HepG2 (cell line): Measurements from ENCODE around the gene FAM83C. TPM values are rescaled to one million over a fixed set of nuclear protein-coding genes. Genes with fewer than 3 reads are reported as not detected.

Experiments used
- DNMT1 ChIP-seq: sonication (generic); formaldehyde crosslinking; IDR thresholded peaks from 2 replicates; pipeline ENCODE4 v1.5.1; 2020; ENCODE audit warnings: mild to moderate bottlenecking, missing genetic modification reagents
- FOXC1 ChIP-seq: sonication (generic); formaldehyde crosslinking; IDR thresholded peaks from 2 replicates; pipeline ENCODE4 v1.8.0; 2022; ENCODE audit warnings: mild to moderate bottlenecking, missing genetic modification reagents, borderline replicate concordance
- KDM4B ChIP-seq: sonication (generic); formaldehyde crosslinking; IDR thresholded peaks from 2 replicates; pipeline ENCODE4 v1.4.0; 2020; ENCODE audit warnings: missing genetic modification reagents
- NONO ChIP-seq, 2 experiments: fragments of 450-650 bp in 1 of 2; sonication (generic) in 1 of 2; formaldehyde crosslinking in 1 of 2; IDR thresholded peaks in 1 of 2; conservative IDR thresholded peaks in 1 of 2; 2 replicates each; pipeline versions ENCODE4 v1.6.1 to v1.8.0; 2017 to 2022; ENCODE audit warnings: mild to moderate bottlenecking in 1 of 2, missing genetic modification reagents in 1 of 2, moderate library complexity in 1 of 2
- NPAS2 ChIP-seq: sonication (generic); formaldehyde crosslinking; IDR thresholded peaks from 2 replicates; pipeline ENCODE4 v1.8.0; 2022; ENCODE audit warnings: mild to moderate bottlenecking, missing genetic modification reagents, borderline replicate concordance
- SALL2 ChIP-seq: sonication (generic); formaldehyde crosslinking; IDR thresholded peaks from 2 replicates; pipeline ENCODE4 v1.8.1; 2023; ENCODE audit warnings: mild to moderate bottlenecking, missing genetic modification reagents, inconsistent platforms
- ZFY ChIP-seq: sonication (generic); formaldehyde crosslinking; IDR thresholded peaks from 2 replicates; pipeline ENCODE4 v1.4.0; 2020; ENCODE audit warnings: missing genetic modification reagents
- ZNF143 ChIP-seq: sonication (generic); formaldehyde crosslinking; IDR thresholded peaks from 2 replicates; pipeline ENCODE4 v1.4.0; 2020; ENCODE audit warnings: missing genetic modification reagents
- ZNF234 ChIP-seq: sonication (generic); formaldehyde crosslinking; conservative IDR thresholded peaks from 2 replicates; pipeline ENCODE4 v1.5.1; 2020; ENCODE audit warnings: mild to moderate bottlenecking, missing genetic modification reagents
- ZNF558 ChIP-seq: sonication (generic); formaldehyde crosslinking; IDR thresholded peaks from 2 replicates; pipeline ENCODE4 v1.9.0; 2022; ENCODE audit warnings: mild to moderate bottlenecking, missing genetic modification reagents, borderline replicate concordance
- polyA plus RNA-seq, 8 experiments: library from polyadenylated mRNA; depleted of rRNA in 3 of 8; stranded (reverse) in 7 of 8; unstranded in 1 of 8; fragments of >200 nt; fragmentation: Illumina TruSeq in 4 of 8; extraction: Trizol in 4 of 8; gene quantifications; 2 replicates each; pipeline versions ENCODE4 v1.2.1 to v1.2.3, GENCODE V29; 2011 to 2016; ENCODE audit warnings: low read depth in 4 of 8, missing spikeins in 1 of 8, mixed read lengths in 1 of 8; ENCODE audit not compliant: insufficient read depth in 1 of 8
- total RNA-seq, 5 experiments: library from RNA; depleted of rRNA; stranded (reverse); fragments of >200 nt; fragmentation: Illumina TruSeq; extraction: Trizol; gene quantifications; 2 replicates each; pipeline ENCODE4 v1.2.3, GENCODE V29; 2016; ENCODE audit warnings: low read depth in 1 of 5
- TF ChIP-seq, protein P1 (sequence below): sonication (generic); formaldehyde crosslinking; IDR thresholded peaks from 2 replicates; pipeline ENCODE4 v1.8.1; 2023; ENCODE audit warnings: mild to moderate bottlenecking, moderate library complexity, missing genetic modification reagents
- TF ChIP-seq, protein P2 (sequence below): IDR thresholded peaks from 2 replicates; pipeline ENCODE4 v1.6.1; 2012; ENCODE audit warnings: low read length, improper control_type of control experiment
- TF ChIP-seq, protein P3 (sequence below): IDR thresholded peaks from 2 replicates; pipeline ENCODE4 v1.6.1; 2016; ENCODE audit warnings: low read depth, missing genetic modification reagents, missing compliant biosample characterization
- TF ChIP-seq, protein P4 (sequence below): IDR thresholded peaks from 2 replicates; pipeline ENCODE4 v1.6.1; 2016; ENCODE audit warnings: mild to moderate bottlenecking
- TF ChIP-seq, protein P5 (sequence below): sonication (generic); formaldehyde crosslinking; IDR thresholded peaks from 2 replicates; pipeline ENCODE4 v1.5.0; 2020; ENCODE audit warnings: missing genetic modification reagents

FAM83C gene
- total and polyA plus RNA-seq, 2 of the 13 experiments (the other 11 are each of a cell fraction or from before 2014, with no cell fraction given), result 0.04 TPM; not detected in 1

DNA sequence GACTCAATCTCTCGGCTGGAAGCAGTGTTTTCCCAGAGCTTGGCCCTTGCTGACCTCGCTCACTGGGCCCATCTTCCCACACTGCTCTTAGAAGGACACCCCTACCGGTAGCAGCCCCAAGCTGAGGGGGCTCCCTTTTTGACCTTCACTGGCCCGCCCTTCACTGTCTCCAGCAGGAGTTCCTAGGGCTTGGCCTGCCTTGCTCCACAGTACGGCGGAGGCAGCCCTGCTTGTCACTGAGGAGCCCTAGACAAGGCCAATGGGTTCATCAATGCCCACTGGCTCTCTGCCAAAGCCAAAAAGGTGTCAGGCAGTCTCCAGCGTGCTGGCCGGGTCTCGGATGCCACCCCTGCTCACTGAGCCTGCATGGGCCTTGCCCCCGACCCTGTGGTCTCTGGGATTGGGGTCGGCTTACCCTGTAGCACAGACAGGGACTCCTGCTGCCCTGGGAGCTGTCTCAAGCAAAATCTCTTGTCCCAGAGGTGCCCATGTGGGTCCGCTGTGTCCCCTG, 16.4 kb downstream of the FAM83C start (continued):
- TF ChIP-seq, protein P1, sequence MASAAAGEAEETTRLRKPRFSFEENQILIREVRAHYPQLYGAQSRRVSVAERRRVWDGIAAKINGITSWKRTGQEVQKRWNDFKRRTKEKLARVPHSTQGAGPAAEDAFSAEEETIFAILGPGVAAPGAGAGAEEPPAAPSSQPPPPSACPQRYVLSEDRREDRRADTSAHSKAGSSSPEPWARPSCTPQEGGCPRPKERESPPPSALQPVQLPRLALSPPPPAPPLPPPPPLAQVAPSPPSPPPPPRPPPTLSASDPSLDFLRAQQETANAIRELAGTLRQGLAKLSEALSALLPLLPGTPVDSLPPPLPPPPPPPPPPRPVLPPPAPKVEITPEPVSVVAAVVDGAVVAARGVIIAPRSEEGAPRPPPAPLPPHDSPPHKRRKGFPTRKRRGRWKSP, result no peak
- TF ChIP-seq ZFY (CRISPR knock-in tag) (no peak), SALL2 (CRISPR knock-in tag) (peak; percentile 48; the same call in 1 of the 2 replicates), FOXC1 (no peak), DNMT1 (CRISPR knock-in tag) (0 out of 2 replicates have a peak, but pooled peaks have one; percentile 14), NONO (IDR thresholded peaks at IDR 0.05) (no peak), NONO (CRISPR knock-in tag; conservative IDR thresholded peaks at IDR 0.05) (no peak), KDM4B (CRISPR knock-in tag) (no peak), ZNF143 (CRISPR knock-in tag) (peak; percentile 14; the same call in 1 of the 2 replicates), ZNF558 (CRISPR knock-in tag) (no peak), ZNF234 (CRISPR knock-in tag) (no peak), NPAS2 (no peak)
- TF ChIP-seq, protein P2, sequence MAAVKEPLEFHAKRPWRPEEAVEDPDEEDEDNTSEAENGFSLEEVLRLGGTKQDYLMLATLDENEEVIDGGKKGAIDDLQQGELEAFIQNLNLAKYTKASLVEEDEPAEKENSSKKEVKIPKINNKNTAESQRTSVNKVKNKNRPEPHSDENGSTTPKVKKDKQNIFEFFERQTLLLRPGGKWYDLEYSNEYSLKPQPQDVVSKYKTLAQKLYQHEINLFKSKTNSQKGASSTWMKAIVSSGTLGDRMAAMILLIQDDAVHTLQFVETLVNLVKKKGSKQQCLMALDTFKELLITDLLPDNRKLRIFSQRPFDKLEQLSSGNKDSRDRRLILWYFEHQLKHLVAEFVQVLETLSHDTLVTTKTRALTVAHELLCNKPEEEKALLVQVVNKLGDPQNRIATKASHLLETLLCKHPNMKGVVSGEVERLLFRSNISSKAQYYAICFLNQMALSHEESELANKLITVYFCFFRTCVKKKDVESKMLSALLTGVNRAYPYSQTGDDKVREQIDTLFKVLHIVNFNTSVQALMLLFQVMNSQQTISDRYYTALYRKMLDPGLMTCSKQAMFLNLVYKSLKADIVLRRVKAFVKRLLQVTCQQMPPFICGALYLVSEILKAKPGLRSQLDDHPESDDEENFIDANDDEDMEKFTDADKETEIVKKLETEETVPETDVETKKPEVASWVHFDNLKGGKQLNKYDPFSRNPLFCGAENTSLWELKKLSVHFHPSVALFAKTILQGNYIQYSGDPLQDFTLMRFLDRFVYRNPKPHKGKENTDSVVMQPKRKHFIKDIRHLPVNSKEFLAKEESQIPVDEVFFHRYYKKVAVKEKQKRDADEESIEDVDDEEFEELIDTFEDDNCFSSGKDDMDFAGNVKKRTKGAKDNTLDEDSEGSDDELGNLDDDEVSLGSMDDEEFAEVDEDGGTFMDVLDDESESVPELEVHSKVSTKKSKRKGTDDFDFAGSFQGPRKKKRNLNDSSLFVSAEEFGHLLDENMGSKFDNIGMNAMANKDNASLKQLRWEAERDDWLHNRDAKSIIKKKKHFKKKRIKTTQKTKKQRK, result no peak
- TF ChIP-seq, protein P3, sequence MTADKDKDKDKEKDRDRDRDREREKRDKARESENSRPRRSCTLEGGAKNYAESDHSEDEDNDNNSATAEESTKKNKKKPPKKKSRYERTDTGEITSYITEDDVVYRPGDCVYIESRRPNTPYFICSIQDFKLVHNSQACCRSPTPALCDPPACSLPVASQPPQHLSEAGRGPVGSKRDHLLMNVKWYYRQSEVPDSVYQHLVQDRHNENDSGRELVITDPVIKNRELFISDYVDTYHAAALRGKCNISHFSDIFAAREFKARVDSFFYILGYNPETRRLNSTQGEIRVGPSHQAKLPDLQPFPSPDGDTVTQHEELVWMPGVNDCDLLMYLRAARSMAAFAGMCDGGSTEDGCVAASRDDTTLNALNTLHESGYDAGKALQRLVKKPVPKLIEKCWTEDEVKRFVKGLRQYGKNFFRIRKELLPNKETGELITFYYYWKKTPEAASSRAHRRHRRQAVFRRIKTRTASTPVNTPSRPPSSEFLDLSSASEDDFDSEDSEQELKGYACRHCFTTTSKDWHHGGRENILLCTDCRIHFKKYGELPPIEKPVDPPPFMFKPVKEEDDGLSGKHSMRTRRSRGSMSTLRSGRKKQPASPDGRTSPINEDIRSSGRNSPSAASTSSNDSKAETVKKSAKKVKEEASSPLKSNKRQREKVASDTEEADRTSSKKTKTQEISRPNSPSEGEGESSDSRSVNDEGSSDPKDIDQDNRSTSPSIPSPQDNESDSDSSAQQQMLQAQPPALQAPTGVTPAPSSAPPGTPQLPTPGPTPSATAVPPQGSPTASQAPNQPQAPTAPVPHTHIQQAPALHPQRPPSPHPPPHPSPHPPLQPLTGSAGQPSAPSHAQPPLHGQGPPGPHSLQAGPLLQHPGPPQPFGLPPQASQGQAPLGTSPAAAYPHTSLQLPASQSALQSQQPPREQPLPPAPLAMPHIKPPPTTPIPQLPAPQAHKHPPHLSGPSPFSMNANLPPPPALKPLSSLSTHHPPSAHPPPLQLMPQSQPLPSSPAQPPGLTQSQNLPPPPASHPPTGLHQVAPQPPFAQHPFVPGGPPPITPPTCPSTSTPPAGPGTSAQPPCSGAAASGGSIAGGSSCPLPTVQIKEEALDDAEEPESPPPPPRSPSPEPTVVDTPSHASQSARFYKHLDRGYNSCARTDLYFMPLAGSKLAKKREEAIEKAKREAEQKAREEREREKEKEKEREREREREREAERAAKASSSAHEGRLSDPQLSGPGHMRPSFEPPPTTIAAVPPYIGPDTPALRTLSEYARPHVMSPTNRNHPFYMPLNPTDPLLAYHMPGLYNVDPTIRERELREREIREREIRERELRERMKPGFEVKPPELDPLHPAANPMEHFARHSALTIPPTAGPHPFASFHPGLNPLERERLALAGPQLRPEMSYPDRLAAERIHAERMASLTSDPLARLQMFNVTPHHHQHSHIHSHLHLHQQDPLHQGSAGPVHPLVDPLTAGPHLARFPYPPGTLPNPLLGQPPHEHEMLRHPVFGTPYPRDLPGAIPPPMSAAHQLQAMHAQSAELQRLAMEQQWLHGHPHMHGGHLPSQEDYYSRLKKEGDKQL (CRISPR knock-in tag), result no peak
- TF ChIP-seq, protein P4, sequence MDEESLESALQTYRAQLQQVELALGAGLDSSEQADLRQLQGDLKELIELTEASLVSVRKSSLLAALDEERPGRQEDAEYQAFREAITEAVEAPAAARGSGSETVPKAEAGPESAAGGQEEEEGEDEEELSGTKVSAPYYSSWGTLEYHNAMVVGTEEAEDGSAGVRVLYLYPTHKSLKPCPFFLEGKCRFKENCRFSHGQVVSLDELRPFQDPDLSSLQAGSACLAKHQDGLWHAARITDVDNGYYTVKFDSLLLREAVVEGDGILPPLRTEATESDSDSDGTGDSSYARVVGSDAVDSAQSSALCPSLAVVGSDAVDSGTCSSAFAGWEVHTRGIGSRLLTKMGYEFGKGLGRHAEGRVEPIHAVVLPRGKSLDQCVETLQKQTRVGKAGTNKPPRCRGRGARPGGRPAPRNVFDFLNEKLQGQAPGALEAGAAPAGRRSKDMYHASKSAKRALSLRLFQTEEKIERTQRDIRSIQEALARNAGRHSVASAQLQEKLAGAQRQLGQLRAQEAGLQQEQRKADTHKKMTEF (CRISPR knock-in tag), result no peak
- TF ChIP-seq, protein P5, sequence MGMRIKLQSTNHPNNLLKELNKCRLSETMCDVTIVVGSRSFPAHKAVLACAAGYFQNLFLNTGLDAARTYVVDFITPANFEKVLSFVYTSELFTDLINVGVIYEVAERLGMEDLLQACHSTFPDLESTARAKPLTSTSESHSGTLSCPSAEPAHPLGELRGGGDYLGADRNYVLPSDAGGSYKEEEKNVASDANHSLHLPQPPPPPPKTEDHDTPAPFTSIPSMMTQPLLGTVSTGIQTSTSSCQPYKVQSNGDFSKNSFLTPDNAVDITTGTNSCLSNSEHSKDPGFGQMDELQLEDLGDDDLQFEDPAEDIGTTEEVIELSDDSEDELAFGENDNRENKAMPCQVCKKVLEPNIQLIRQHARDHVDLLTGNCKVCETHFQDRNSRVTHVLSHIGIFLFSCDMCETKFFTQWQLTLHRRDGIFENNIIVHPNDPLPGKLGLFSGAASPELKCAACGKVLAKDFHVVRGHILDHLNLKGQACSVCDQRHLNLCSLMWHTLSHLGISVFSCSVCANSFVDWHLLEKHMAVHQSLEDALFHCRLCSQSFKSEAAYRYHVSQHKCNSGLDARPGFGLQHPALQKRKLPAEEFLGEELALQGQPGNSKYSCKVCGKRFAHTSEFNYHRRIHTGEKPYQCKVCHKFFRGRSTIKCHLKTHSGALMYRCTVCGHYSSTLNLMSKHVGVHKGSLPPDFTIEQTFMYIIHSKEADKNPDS (CRISPR knock-in tag), result no peak
